Measurements from ENCODE around the gene S1PR5. TPM values are rescaled to one million over a fixed set of nuclear protein-coding genes. Genes with fewer than 3 reads are reported as not detected.

S1PR5 gene
- total and polyA plus RNA-seq, 5 donors from 2014 or later, result 0.17 to 0.31 (median 0.30) TPM; not detected in 2

GRCh38 chr19:10518444-10519361, 1.5 kb upstream of the S1PR5 start:
- Histone ChIP-seq H3K36me3 (ENCODE audit: control insufficient read depth, insufficient read depth, low read length) (no peaks in the 10 kb centered on the region), H3K4me1 (ENCODE audit: control insufficient read depth, insufficient read depth, low read length, poor library complexity, severe bottlenecking) (peaks cover 28% of the 10 kb centered on the region), H3K27ac (ENCODE audit: insufficient read depth, low read length, poor library complexity, severe bottlenecking) (no peak overlapping the region), H3K9me3 (ENCODE audit: control insufficient read depth in 2 of 2, low read length in 2 of 2) (no peaks in the 10 kb centered on the region), H3K27me3 (ENCODE audit: control insufficient read depth, insufficient read depth, low read length) (peaks cover 17% of the 10 kb centered on the region), H3K4me3 (ENCODE audit: low read depth, low read length) (no peak overlapping the region)
- H3K27me3 Mint-ChIP-seq, result peaks cover 59% of the 10 kb centered on the region
- peak overlapping the region in 3 of 4 donors; percentile 52 to 79 (median 67) for H3K4me3 Mint-ChIP-seq
- peaks cover 3 to 23% (median 13%) of the 10 kb centered on the region in 4 donors for H3K4me1 Mint-ChIP-seq
- ATAC-seq (ENCODE audit: low read depth in 2 of 2) (no peak), DNase-seq (no peak)
- peaks cover 3% of the 10 kb centered on the region for H3K36me3 Mint-ChIP-seq
- peaks cover 0 to 2% (median 0%) of the 10 kb centered on the region in 7 donors for H3K9me3 Mint-ChIP-seq
- H3K27ac Mint-ChIP-seq, result no peak overlapping the region

GRCh38 chr19:10517760-10518443, 655 bp upstream of the S1PR5 start:
- Histone ChIP-seq H3K27ac (ENCODE audit: insufficient read depth, low read length, poor library complexity, severe bottlenecking) (no peak overlapping the region), H3K4me3 (ENCODE audit: low read depth, low read length) (no peak overlapping the region), H3K4me1 (ENCODE audit: control insufficient read depth, insufficient read depth, low read length, poor library complexity, severe bottlenecking) (peaks cover 28% of the 10 kb centered on the region), H3K36me3 (ENCODE audit: control insufficient read depth, insufficient read depth, low read length) (no peaks in the 10 kb centered on the region), H3K9me3 (ENCODE audit: control insufficient read depth in 2 of 2, low read length in 2 of 2) (no peaks in the 10 kb centered on the region), H3K27me3 (ENCODE audit: control insufficient read depth, insufficient read depth, low read length) (peaks cover 23% of the 10 kb centered on the region)
- H3K4me3 Mint-ChIP-seq, result peak overlapping the region; percentile 44 to 79 (median 54)
- DNase-seq (no peak), ATAC-seq (ENCODE audit: low read depth in 2 of 2) (peak; percentile 17 to 31)
- peaks cover 62% of the 10 kb centered on the region for H3K27me3 Mint-ChIP-seq
- H3K9me3 Mint-ChIP-seq, result peaks cover 0 to 2% (median 0%) of the 10 kb centered on the region in 7 donors
- no peak overlapping the region for H3K27ac Mint-ChIP-seq
- H3K36me3 Mint-ChIP-seq, result peaks cover 3% of the 10 kb centered on the region
- peaks cover 3 to 30% (median 13%) of the 10 kb centered on the region in 4 donors for H3K4me1 Mint-ChIP-seq

GRCh38 chr19:10516671-10517286, 468 bp downstream of the S1PR5 start:
- no peak overlapping the region for H3K27ac ChIP-seq (ENCODE audit: insufficient read depth, low read length, poor library complexity, severe bottlenecking)
- H3K4me1 Mint-ChIP-seq, result peaks cover 3 to 30% (median 13%) of the 10 kb centered on the region in 4 donors

GRCh38 chr19:10516064-10516385, 1.2 kb downstream of the S1PR5 start:
- peaks cover 3 to 30% (median 13%) of the 10 kb centered on the region in 4 donors for H3K4me1 Mint-ChIP-seq
- H3K36me3 Mint-ChIP-seq, result peaks cover 3% of the 10 kb centered on the region
- Histone ChIP-seq H3K36me3 (ENCODE audit: control insufficient read depth, insufficient read depth, low read length) (no peaks in the 10 kb centered on the region), H3K4me3 (ENCODE audit: low read depth, low read length) (no peak overlapping the region), H3K4me1 (ENCODE audit: control insufficient read depth, insufficient read depth, low read length, poor library complexity, severe bottlenecking) (peaks cover 28% of the 10 kb centered on the region), H3K27ac (ENCODE audit: insufficient read depth, low read length, poor library complexity, severe bottlenecking) (no peak overlapping the region), H3K27me3 (ENCODE audit: control insufficient read depth, insufficient read depth, low read length) (peaks cover 26% of the 10 kb centered on the region), H3K9me3 (ENCODE audit: control insufficient read depth in 2 of 2, low read length in 2 of 2) (no peaks in the 10 kb centered on the region)
- peaks cover 64% of the 10 kb centered on the region for H3K27me3 Mint-ChIP-seq
- H3K9me3 Mint-ChIP-seq, result peaks cover 0 to 2% (median 0%) of the 10 kb centered on the region in 7 donors
- no peak overlapping the region for H3K27ac Mint-ChIP-seq
- no peak overlapping the region for H3K4me3 Mint-ChIP-seq
- ATAC-seq (ENCODE audit: low read depth in 2 of 2), result no peak
- no peak for DNase-seq

More at GRCh38 chr19:10516671-10517286, 468 bp downstream of the S1PR5 start:
- Mint-ChIP-seq H3K27me3 (peaks cover 62% of the 10 kb centered on the region), H3K9me3 (peaks cover 0 to 2% (median 0%) of the 10 kb centered on the region in 7 donors), H3K4me3 (peak overlapping the region in 3 of 4 donors; percentile 54 to 76 (median 71)), H3K27ac (no peak overlapping the region), H3K36me3 (peaks cover 3% of the 10 kb centered on the region)
- Histone ChIP-seq H3K27me3 (ENCODE audit: control insufficient read depth, insufficient read depth, low read length) (peaks cover 26% of the 10 kb centered on the region), H3K4me1 (ENCODE audit: control insufficient read depth, insufficient read depth, low read length, poor library complexity, severe bottlenecking) (peaks cover 28% of the 10 kb centered on the region), H3K4me3 (ENCODE audit: low read depth, low read length) (no peak overlapping the region), H3K36me3 (ENCODE audit: control insufficient read depth, insufficient read depth, low read length) (no peaks in the 10 kb centered on the region), H3K9me3 (ENCODE audit: control insufficient read depth in 2 of 2, low read length in 2 of 2) (no peaks in the 10 kb centered on the region)
- DNase-seq, result no peak
- ATAC-seq (ENCODE audit: low read depth in 2 of 2), result no peak

- H3K36me3 Mint-ChIP-seq, result peaks cover 3% of the 10 kb centered on the region
- DNase-seq (peak in 1 of 3 donors; percentile 57), ATAC-seq (ENCODE audit: low read depth in 2 of 2) (peak; percentile 57 to 58)
- Histone ChIP-seq H3K4me3 (ENCODE audit: low read depth, low read length) (no peak overlapping the region), H3K36me3 (ENCODE audit: control insufficient read depth, insufficient read depth, low read length) (no peaks in the 10 kb centered on the region), H3K27me3 (ENCODE audit: control insufficient read depth, insufficient read depth, low read length) (peaks cover 26% of the 10 kb centered on the region), H3K4me1 (ENCODE audit: control insufficient read depth, insufficient read depth, low read length, poor library complexity, severe bottlenecking) (peaks cover 34% of the 10 kb centered on the region), H3K9me3 (ENCODE audit: control insufficient read depth in 2 of 2, low read length in 2 of 2) (no peaks in the 10 kb centered on the region), H3K27ac (ENCODE audit: insufficient read depth, low read length, poor library complexity, severe bottlenecking) (no peak overlapping the region)
- H3K4me3 Mint-ChIP-seq, result no peak overlapping the region
- H3K9me3 Mint-ChIP-seq, result peaks cover 0 to 2% (median 0%) of the 10 kb centered on the region in 7 donors
- peaks cover 59% of the 10 kb centered on the region for H3K27me3 Mint-ChIP-seq
- H3K4me1 Mint-ChIP-seq, result peaks cover 2 to 34% (median 13%) of the 10 kb centered on the region in 4 donors
- H3K27ac Mint-ChIP-seq, result no peak overlapping the region
Measured at GRCh38 chr19:10514211-10515145, 2.8 kb downstream of the S1PR5 start.

GRCh38 chr19:10513223-10513622, 4.0 kb downstream of the S1PR5 start:
- H3K27ac Mint-ChIP-seq, result no peak overlapping the region

More at GRCh38 chr19:10513223-10513622, 4.0 kb downstream of the S1PR5 start:
- H3K27me3 Mint-ChIP-seq, result peaks cover 46% of the 10 kb centered on the region
- H3K4me3 ChIP-seq (ENCODE audit: low read depth, low read length), result no peak overlapping the region
- H3K9me3 ChIP-seq (ENCODE audit: control insufficient read depth in 2 of 2, low read length in 2 of 2), result no peaks in the 10 kb centered on the region
- H3K4me1 Mint-ChIP-seq, result peaks cover 0 to 26% (median 7%) of the 10 kb centered on the region in 4 donors
- peaks cover 24% of the 10 kb centered on the region for H3K4me1 ChIP-seq (ENCODE audit: control insufficient read depth, insufficient read depth, low read length, poor library complexity, severe bottlenecking)
- ATAC-seq (ENCODE audit: low read depth in 2 of 2) (no peak), DNase-seq (no peak)
- peak overlapping the region in 2 of 4 donors; percentile 15 to 23 for H3K4me3 Mint-ChIP-seq
- no peaks in the 10 kb centered on the region for H3K36me3 ChIP-seq (ENCODE audit: control insufficient read depth, insufficient read depth, low read length)
- peaks cover 0 to 1% (median 0%) of the 10 kb centered on the region in 7 donors for H3K9me3 Mint-ChIP-seq
- no peak overlapping the region for H3K27ac ChIP-seq (ENCODE audit: insufficient read depth, low read length, poor library complexity, severe bottlenecking)
- peaks cover 21% of the 10 kb centered on the region for H3K27me3 ChIP-seq (ENCODE audit: control insufficient read depth, insufficient read depth, low read length)
- peaks cover 3% of the 10 kb centered on the region for H3K36me3 Mint-ChIP-seq

Measured in CD4-positive, CD25-positive, alpha-beta regulatory T cell (primary cell).